NCI-H345 treated with DMSO at 0.1 percent for 48 hours (cell line): Measurements from ENCODE around the gene SOWAHA.
"Not testable (repeated sequence)": the region's sequence is repeated elsewhere in the genome, so short reads cannot be mapped to it uniquely, and the experiment has no call there.

Source experiments
- DNase-seq: peaks from one replicate; lab custom pipeline; 2025; ENCODE audit not compliant: unreplicated experiment; lab: John Stamatoyannopoulos, UW

The SOWAHA gene

DNA sequence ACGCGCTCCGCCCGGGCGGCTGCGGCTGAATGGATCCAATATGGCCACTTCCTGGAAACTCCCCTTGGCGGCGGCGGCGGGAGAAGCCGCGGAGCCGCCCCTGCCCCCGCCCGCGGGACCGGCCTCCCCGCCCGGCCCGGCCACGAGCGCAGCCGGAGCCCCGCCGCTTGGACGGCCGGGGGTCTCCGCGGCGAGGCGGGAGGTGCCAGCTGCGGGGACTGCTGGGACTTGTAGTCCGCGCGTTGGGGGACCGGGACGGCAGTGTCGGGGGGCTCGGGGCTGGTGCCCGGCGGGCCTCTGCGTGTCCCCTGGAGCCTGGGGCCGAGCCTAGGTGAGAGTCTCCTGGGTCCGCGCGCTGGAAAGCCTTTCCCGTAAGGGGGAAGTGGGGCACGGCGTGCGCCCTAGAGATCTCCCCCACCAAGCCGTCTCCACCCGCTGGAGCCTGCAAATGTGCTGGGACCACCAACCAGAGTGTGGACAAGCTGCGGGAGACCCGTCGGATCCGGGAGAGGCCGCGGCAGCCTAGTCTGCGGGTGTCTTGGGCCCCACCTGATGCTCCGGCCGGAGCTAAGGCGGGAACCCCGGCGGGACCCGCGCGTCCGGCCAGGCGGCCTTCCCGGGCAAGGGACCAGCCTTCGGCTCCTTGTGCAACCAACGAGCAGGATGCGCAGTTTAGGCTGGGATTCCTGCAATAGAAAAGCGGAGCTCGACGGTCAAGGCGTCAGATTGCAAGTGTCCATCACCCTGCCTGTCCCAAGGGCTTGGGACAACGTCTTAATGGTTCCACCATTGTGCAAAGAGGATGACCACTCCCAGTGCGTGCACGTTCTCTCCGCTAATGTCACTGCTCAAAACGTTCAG is 35.7 kb upstream of the SOWAHA start, which contains the start of gene SEPTIN8:
Gene SEPTIN8, minus strand, starts transcription at position 31 of the 861 bp plus-strand sequence. CDS start 102 bp downstream, outside the sequence.
- no peak for DNase-seq

DNA sequence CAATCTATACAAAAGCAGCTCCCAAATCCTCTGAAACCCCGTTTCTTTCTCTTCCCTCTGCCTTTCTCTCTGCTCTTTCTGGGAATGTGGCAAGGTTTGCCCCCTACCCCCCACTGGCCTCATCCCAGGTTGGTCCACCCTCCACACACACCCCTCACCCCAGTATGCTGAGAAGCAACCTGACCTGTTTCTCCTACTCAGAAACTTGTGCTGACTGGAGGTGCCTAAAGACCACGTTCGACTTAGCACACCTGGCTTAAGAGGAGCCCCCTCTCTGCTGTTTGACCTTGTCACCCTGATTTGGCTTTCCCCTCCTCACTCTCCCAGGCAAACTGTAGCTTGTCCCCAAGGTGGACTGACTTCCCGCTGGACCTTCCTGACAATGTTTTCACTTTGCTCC is 35.0 kb upstream of the SOWAHA start:
- DNase-seq, result no peak

DNA sequence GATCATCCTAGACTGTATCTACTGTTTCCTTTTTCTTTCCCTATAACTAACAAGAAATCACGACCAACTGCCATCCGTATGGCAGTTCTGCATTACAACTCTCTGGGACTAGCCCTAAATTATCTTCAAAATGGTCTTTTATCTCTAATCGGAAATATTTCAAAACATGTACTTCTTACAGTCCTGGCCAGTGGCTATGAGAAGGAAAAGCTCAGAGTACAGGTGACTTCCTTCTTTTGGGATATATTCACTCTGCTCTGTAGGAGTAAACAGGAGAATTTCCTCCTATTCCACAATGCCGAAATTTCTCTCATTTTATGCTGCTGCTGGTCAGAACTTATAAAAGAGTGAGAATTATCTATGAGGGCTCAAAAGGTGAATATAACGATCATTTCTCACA is 34.2 kb upstream of the SOWAHA start:
- DNase-seq, result no peak

DNA sequence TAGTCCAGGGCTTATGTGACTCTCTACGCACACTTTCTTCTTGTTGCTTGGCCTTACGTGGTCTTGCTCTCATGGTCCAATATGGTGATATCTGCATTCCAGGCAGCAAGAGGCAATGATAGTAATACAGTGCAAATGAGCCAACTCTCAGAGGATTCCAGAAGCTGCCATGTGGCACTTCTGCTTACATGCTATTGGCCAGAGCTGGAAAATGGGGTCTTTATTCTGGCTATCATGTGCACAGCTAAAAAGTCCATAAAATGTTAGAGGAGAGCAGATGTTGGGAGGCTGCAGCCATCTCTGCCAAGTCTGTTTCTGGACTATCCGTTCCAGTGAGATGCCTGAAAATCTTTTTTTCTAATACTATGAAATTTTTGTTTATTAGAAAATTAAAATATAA is 33.1 kb upstream of the SOWAHA start:
- DNase-seq, result no peak

DNA sequence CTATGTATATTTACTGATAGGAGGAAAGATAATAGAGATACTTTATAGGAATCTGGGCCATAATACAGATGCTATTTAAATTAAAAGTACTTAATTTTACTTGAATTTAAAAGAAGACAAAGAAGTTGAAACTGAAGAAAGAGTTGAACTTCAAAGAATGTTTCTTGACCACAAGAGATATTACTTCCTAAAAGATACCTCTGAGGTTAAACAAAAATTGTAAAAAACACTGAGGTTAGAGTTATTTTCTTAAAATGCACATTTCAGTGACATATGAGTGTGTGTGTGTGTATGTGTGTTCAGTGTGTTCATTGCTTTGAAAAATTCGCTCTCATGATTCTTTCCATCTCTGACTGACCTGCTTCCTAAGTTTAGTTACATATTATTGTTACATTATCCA is 32.5 kb upstream of the SOWAHA start:
- DNase-seq, result no peak

DNA sequence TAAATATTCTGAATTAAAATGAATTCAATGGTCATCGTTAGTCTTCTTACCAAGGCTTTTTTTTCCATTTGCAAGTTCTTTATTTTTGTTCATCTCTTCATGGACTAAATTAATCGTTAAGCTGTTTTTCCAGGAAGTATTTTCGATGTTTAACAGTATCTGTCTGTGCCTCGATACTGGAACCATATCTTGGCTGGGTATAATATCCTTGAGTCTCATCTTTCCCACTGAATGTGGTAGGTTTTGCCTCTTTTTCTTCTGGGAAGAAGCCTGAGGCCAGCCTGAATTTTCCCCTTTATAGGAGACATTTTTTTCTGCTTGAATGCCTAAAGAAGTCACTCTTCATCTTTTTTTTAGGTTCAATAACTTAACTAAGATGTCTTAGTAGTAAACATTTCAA is 32.1 kb upstream of the SOWAHA start:
- no peak for DNase-seq

DNA sequence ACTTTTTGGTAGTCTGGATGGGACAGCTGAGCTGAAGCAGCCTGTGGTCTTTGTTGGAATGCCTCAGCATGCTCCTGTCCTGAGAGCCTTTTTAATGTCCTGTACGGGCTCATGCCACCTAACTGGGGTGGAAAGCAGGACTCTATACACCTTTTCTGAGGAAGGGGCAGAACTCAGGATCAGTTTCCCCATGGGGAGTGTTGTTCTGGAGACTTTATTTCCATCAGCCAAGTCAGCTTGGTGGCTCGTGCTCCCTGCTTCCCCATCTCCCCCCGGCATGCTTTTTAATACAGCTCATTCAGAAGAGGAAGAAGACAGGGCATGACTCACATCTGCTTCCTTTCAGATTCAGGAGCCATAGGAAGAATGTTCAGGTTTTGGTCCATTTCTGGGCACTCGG is 31.0 kb upstream of the SOWAHA start:
- no peak for DNase-seq

DNA sequence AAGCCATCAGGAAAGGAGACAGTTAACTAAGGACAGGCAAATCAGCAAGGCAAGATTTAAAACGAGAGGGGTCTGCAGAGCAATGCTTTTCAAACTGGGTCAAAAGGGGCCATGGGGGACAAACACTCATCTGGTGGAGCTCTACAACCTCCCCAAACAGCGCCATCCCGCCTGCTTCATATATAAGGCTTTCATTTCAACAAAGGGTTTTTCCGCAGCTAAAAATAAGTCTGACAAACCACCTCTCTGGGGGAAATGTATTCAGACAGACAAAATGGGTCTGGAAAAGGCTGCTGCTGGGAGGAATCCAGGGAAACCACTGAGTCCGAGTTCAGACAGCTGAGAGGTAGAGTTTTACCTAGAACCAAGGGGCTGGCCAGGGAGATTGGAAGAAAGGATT is 27.7 kb upstream of the SOWAHA start:
- no peak for DNase-seq

DNA sequence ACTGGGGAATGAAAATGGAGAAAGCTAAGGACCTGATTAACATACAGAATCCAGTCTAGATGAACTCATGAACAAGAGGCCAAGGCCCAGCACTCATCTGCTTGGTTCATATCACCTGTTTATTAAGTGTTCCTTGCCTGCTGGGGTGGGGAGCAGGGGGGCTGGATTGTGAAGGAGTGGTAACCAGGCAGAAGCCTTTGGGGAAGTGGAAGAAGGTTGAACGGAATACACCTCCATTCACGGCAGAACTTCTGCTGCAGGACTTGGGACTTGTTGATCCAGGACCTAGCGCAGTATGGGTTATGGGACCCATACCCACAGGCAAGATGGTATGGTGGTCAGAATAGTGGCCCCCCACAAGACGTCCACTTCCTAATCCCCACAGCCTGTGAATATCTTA is 27.2 kb upstream of the SOWAHA start:
- DNase-seq, result no peak

DNA sequence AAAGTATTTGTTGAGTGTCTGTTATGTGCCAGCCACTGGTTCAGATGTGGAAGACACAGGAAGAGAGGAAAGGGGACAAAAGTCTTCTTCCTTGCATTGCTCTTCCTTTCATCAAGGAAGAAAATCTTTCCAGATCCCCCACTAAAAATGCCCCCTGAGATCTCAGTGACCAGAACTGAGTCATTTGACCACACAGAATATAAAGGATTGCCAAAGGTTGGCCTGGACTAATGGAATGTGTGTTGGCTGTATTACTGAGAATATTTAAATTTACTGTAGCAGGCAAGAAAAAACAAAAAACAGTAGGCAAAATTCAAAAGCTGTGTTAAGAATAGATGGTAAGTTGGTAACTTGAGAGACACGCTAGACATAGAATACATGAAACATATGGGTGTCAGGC is 26.0 kb upstream of the SOWAHA start:
- no peak for DNase-seq

DNA sequence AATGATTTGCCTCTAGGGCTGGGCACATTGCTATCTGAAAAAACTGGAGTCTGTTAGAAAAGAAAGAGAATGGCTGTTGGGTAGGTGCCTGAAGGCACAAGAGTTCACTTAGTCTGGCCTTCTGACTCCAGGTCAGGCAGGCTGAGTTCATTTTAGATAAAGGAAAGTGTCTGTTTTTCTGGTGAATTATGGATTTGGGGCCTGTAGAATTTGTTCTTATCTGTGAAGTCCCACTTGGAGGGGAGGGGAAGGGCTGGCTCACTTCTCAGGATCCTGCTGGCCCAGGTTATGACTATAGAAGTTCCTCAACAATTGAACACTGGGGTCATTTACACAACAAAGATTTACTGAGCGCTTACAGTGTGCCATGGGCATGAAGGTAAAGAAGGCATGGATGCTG is 24.6 kb upstream of the SOWAHA start:
- DNase-seq, result no peak

DNA sequence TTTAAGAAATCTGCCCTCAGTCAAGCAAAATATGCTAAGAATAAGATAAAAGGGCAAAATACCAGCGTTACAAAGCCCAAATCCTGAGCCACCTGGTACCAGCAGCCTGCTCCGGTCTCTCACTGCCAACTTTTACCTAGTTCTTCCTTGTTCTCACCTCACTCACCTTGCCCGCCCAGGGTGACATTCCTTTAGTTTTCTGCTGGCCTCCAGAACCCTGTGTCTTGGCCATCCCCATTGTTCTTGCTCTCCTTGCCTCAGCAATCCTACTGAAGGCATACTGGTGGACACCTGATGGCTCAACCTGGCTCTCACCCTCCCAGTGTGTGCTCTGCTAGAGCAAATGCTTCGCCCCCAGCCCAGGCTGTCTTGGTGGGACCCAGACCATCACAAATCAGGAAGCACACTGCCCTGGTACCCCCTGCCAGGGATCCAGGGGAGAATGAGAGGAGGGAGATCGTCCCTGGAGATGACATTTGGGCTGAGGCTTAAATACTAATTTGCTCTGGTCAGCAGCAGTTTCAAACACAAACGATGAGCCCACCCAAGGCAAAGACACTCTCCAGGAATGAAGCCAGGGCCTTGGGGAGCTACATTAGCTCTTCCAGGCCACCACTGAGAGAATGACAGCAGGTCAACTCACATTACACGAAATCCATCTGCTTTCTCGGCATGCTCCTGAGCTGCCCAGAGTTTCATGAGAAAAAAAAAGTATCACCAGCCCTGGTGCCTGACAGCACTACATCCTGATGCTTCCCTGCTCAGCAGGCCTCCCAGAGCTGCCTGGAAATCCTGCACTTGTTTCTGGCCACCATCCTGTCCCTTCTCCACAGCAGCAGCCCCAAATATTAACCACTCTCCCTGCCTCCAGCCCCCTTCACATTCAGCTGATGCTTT is 23.9 kb upstream of the SOWAHA start:
- DNase-seq, result no peak

DNA sequence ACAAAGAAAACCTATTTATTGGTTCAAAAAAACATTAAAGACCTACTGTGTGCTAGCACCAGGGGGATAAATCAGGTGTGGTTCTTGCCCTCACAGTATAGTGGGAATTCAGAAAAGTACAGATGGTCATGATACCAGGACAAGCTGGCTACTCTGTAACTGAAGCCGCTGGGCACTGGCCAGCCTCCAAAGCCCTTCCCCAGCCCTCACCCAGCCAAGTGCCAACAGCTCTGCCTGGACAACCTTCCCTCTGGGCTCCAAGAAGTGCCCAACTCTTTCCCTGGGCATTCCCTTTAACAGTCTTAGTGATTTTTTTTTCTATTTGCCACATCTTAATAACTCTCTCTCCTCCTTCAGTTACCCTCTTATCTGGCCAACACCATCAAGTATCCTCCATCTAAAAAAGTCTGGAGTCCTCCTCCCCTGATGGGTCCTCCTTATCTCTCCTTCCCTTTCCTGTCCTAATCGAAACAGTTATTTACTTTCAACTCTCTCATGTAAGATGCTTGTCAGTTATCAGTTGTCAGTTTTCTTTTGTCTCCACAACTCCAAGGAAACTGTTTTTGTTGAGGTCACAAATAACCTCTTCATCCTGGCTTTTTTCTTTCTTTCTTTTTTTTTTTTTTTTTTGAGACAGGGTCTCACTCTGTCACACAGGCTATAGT is 22.8 kb upstream of the SOWAHA start:
- no peak for DNase-seq

DNA sequence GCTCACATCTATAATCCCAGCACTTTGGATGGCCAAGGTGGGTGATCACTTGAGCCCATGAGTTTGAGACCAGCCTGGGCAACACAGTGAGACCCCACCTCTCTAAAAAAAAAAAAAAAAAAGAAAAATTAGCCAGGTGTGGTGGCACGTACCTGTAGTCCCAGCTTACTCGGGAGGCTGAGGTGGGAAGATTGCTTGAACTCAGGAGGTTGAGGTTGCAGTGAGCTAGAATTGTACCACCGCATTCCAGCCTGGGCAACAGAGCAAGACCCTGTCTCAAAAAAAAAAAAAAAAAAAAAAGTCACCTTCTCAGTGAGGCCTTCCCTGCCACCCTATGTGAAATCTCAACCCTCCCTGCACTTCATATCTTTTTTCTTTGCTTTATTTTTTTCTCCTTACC is 22.1 kb upstream of the SOWAHA start:
- no peak for DNase-seq

DNA sequence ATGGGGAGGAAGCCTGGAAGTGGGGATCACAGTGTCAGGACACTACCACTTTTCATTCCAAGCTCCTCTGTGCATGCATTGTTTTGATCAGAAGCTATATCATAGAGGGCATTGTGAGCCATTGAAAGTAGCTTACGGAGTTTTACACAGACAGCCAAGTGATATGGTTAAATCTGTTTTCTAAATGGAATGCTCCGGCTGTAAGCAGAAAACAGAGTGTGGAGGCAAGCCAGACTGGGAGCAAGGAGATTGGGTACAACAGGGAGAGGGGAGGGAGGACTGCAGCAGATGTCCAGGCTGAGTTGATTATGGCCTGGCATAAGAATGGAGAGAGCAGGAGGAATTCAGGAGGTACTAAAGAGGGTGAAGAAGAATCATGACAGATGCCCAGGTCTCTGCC is 15.5 kb upstream of the SOWAHA start:
- DNase-seq, result no peak

DNA sequence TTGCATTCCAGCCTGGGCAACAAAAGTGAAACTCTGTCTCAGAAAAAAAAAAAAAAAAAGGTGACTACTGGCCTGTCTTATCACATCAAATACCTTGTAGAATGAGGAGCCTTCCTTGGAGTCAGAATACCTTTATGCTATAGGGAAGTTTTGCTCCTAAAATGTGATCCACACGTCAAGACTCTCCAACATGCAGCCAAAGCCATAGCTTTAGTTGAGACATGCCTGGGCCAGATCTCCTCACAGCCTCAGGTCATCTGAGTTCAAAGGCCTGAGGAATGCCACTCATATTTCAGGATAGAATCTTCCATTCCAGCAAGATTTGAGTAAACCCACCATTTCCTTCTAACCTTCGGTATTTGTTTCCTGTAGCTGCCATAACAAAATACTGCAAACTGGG is 13.7 kb upstream of the SOWAHA start:
- DNase-seq, result no peak

DNA sequence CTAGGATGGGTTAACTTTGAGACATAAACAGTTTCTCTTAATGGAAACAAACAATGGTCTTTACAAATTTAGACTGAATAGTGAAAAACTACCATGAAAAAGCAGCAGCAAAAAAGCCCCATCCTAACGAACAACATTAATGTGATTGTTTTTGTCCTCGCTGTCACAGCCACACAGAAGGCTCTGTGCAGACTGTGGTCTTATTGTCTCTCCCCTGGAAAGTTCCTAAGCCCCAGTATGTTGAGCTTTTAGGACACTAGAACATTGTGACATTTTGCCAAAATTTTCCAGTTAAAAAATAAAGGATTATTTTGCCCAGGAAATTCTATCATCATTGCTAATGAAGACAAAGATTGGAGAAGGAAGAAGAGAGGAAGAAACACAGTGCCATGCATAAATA is 12.6 kb upstream of the SOWAHA start:
- no peak for DNase-seq

DNA sequence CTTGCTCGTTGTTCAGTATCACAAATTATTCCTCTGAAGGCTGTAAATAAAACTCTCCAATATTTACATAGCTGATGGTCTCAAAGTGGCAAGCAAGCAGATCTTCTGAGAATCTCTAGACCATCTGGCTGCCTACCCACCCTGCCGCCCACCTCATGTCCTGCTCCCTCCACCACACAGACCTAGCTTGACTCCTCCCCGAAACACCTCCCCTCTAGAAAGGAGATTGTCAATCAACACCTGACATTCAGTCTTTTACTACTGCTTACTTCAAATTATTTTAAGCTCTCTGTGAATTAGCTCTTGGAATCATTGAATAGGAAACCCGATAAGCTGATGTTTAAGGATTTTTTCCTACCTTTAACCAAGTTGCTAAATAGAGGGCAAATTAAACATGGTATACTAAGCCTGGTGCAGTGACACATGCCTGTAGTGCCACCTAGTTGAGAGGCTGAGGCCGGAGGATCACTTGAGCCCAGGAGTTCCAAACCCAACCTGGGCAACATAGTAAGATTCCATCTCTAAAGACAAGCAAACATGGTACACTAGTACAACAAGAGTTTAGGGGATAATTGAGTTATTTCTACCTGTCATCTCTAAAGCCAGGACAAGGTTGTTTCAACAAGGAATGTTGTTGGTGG is 10.9 kb upstream of the SOWAHA start:
- no peak for DNase-seq

DNA sequence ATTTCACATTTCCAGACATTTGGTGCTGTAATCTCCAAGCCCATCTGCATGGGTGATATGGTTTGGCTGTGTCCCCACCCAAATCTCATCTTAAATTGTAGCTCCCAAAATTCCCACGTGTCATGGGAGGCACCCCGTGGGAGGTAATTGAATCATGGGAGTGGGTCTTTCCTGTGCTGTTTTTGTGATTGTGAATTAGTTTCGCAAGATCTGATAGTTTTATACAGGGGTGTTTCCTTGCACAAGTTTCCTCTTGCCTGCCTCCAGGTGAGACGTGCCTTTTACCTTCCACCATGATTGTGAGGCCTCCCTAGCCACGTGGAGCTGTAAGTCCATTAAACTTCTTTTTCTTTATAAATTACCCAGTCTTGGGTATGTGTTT is 10.4 kb upstream of the SOWAHA start:
- DNase-seq, result not testable (repeated sequence)

DNA sequence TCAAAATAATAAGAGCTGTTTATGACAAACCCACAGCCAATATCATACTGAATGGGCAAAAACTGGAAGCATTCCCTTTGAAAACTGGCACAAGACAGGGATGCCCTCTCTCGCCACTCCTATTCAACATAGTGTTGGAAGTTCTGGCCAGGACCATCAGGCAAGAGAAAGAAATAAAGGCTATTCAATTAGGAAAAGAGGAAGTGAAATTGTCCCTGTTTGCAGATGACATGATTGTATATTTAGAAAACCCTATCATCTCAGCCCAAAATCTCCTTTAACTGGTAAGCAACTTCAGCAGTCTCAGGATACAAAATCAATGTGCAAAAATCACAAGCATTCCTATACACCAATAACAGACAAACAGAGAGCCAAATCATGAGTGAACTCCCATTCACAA is 8.9 kb upstream of the SOWAHA start:
- not testable (repeated sequence) for DNase-seq

DNA sequence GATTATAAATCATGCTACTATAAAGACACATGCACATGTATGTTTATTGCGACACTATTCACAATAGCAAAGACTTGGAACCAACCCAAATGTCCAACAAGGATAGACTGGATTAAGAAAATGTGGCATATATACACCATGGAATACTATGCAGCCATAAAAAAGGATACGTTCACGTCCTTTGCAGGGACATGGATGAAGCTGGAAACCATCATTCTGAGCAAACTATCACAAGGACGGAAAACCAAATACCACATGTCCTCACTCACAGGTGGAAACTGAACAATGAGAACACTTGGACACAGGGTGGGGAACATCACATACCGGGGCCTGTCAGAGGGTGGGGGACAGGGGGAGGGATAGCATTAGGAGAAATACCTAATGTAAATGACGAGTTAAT is 7.2 kb upstream of the SOWAHA start:
- DNase-seq, result not testable (repeated sequence)
